Epidermal melanocyte (primary cell): ENCODE measurements around the gene SMIM8.

ENCODE experiments used
- DNase-seq: peaks from one replicate; pipeline ENCODE4 v3.0.0; 2011; ENCODE audit warnings: low spot score; ENCODE audit not compliant: insufficient read length

The SMIM8 gene

DNA sequence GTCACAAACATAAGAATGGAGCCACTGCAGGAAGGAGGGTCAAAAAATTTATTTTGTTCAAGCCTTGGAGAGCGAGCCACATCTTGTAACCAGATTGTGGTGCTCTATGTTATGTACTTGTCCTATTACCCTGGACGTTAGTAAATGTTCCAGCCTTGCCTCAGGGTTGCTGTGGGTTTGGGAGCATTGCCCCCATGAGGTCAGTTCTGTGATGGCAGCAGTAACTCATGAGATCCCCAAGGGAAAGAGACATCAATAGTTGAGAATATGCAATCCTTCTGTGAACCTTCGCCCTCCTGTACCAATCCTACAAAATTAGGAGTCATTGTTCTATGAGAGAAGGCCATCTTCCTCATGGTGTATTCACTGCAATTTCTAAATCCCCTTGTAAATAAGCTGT, 68.9 kb downstream of the SMIM8 start:
- peak; percentile 29 for DNase-seq
